IMR-90 (cell line): Measurements from ENCODE around the gene UBL5. TPM values are rescaled to one million over a fixed set of nuclear protein-coding genes. Genes with fewer than 3 reads are reported as not detected.

ENCODE experiments used
- ATAC-seq: fragments of 200-7000 bp; cut with Tn5 transposase; 2 replicates; pipeline ENCODE4 v1.9.1; 2020; ENCODE audit warnings: low read depth, mild to moderate bottlenecking, moderate library complexity
- BruUV-seq: library from RNA; stranded (reverse); fragments of 400-500 nt; replicated peaks from 2 replicates; lab custom pipeline; 2021; lab: Mats Ljungman, UMichigan
- CTCF ChIA-PET: fragments of 300-600 bp; formaldehyde crosslinking; extraction: SDS; loops from one replicate; lab custom pipeline; 2021; ENCODE audit warnings: antibody characterized with exemption; lab: Yijun Ruan, JAX
- POLR2A ChIA-PET: fragments of 300-600 bp; sonication (Branson Sonifier 250); formaldehyde crosslinking; loops from one replicate; lab custom pipeline; 2022; ENCODE audit warnings: antibody characterized with exemption; ENCODE audit not compliant: unreplicated experiment; lab: Charles Lee
- DNase-seq: peaks from one replicate; pipeline ENCODE4 v3.0.0; 2013
- H2AFZ ChIP-seq: replicated peaks from 2 replicates; pipeline ENCODE3; 2013; ENCODE audit warnings: low read length, mild to moderate bottlenecking; ENCODE audit not compliant: poor library complexity
- H2AK5ac ChIP-seq: 2 replicates; pipeline ENCODE4 v1.6.1; 2013; ENCODE audit warnings: low read depth, low read length, inconsistent platforms
- H2AK9ac ChIP-seq: replicated peaks from 2 replicates; pipeline ENCODE3; 2013; ENCODE audit warnings: mild to moderate bottlenecking, low read depth, low read length, moderate library complexity; ENCODE audit not compliant: poor library complexity
- H2BK120ac ChIP-seq: 2 replicates; pipeline ENCODE4 v1.6.1; 2013; ENCODE audit warnings: low read depth, low read length, inconsistent platforms
- H2BK15ac ChIP-seq: 3 replicates; pipeline ENCODE4 v1.6.1; 2013; ENCODE audit warnings: low read depth, low read length, inconsistent platforms
- H2BK20ac ChIP-seq: 2 replicates; pipeline ENCODE4 v1.6.1; 2013; ENCODE audit warnings: low read depth, mild to moderate bottlenecking, inconsistent platforms, low read length, moderate library complexity
- H2BK5ac ChIP-seq: 2 replicates; pipeline ENCODE4 v1.6.1; 2013; ENCODE audit warnings: mild to moderate bottlenecking, low read depth, low read length, inconsistent platforms; ENCODE audit not compliant: poor library complexity, severe bottlenecking
- H3K14ac ChIP-seq: replicated peaks from 2 replicates; pipeline ENCODE4 v1.6.1; 2013; ENCODE audit warnings: low read depth, low read length, inconsistent platforms
- H3K18ac ChIP-seq: 2 replicates; pipeline ENCODE4 v1.6.1; 2013; ENCODE audit warnings: low read depth, low read length, control low read depth
- H3K23ac ChIP-seq: 2 replicates; pipeline ENCODE4 v1.6.1; 2013; ENCODE audit warnings: low read depth, low read length, inconsistent platforms
- H3K27ac ChIP-seq: 2 replicates; pipeline ENCODE4 v1.5.1; 2013; ENCODE audit warnings: mild to moderate bottlenecking, control low read depth, low read length; ENCODE audit not compliant: insufficient read depth
- H3K27me3 ChIP-seq: 2 replicates; pipeline ENCODE4 v1.6.1; 2013; ENCODE audit warnings: low read length; ENCODE audit not compliant: control insufficient read depth, insufficient read depth
- H3K36me3 ChIP-seq: 2 replicates; pipeline ENCODE4 v1.6.1; 2013; ENCODE audit warnings: low read length, mixed read lengths; ENCODE audit not compliant: control insufficient read depth, insufficient read depth
- H3K4ac ChIP-seq: 2 replicates; pipeline ENCODE4 v1.6.1; 2013; ENCODE audit warnings: low read depth, low read length, inconsistent platforms
- H3K4me1 ChIP-seq: 2 replicates; pipeline ENCODE4 v1.6.1; 2013; ENCODE audit warnings: low read length, mixed read lengths; ENCODE audit not compliant: control insufficient read depth, insufficient read depth
- H3K4me2 ChIP-seq: 2 replicates; pipeline ENCODE4 v1.6.1; 2013; ENCODE audit warnings: low read depth, mild to moderate bottlenecking, control low read depth, low read length, moderate library complexity
- H3K4me3 ChIP-seq: 2 replicates; pipeline ENCODE4 v1.5.1; 2013; ENCODE audit warnings: low read depth, mild to moderate bottlenecking, control low read depth, low read length, moderate library complexity; ENCODE audit not compliant: insufficient read depth
- H3K56ac ChIP-seq: 2 replicates; pipeline ENCODE4 v1.6.1; 2013; ENCODE audit warnings: low read length, inconsistent platforms; ENCODE audit not compliant: insufficient read depth; ENCODE audit errors: extremely low read depth
- H3K79me1 ChIP-seq, 2 experiments: 2 replicates each; pipeline ENCODE4 v1.6.1; 2013; ENCODE audit warnings: low read length in 2 of 2, inconsistent platforms in 1 of 2, low read depth in 1 of 2
- H3K9ac ChIP-seq: 2 replicates; pipeline ENCODE4 v1.6.1; 2013; ENCODE audit warnings: low read depth, low read length, control low read depth
- H3K9me1 ChIP-seq: 2 replicates; pipeline ENCODE4 v1.6.1; 2013; ENCODE audit warnings: low read length, inconsistent platforms; ENCODE audit not compliant: insufficient read depth
- H3K9me3 ChIP-seq: 2 replicates; pipeline ENCODE4 v1.6.1; 2013; ENCODE audit warnings: low read length; ENCODE audit not compliant: control insufficient read depth, insufficient read depth
- H4K20me1 ChIP-seq: 2 replicates; pipeline ENCODE4 v1.6.1; 2013; ENCODE audit warnings: low read length, inconsistent platforms; ENCODE audit not compliant: insufficient read depth
- H4K5ac ChIP-seq: 2 replicates; pipeline ENCODE4 v1.6.1; 2013; ENCODE audit warnings: mild to moderate bottlenecking, low read depth, low read length, control low read depth
- H4K8ac ChIP-seq, 2 experiments: 2 replicates each; pipeline ENCODE4 v1.6.1; 2013; ENCODE audit warnings: low read depth in 2 of 2, low read length in 2 of 2, control low read depth in 1 of 2, inconsistent platforms in 1 of 2
- H4K91ac ChIP-seq: 2 replicates; pipeline ENCODE4 v1.6.1; 2013; ENCODE audit warnings: low read depth, low read length, inconsistent platforms; ENCODE audit not compliant: insufficient read depth
- CEBPB ChIP-seq: IDR thresholded peaks from 2 replicates; pipeline ENCODE4 v1.6.1; 2012; ENCODE audit warnings: low read depth, low read length, improper control_type of control experiment
- CHD1 ChIP-seq: IDR thresholded peaks from 2 replicates; pipeline ENCODE4 v1.6.1; 2012; ENCODE audit warnings: low read depth, low read length, improper control_type of control experiment
- MAFK ChIP-seq: IDR thresholded peaks from 2 replicates; pipeline ENCODE4 v1.6.1; 2012; ENCODE audit warnings: low read depth, low read length, improper control_type of control experiment
- MXI1 ChIP-seq: IDR thresholded peaks from 2 replicates; pipeline ENCODE4 v1.6.1; 2012; ENCODE audit warnings: low read depth, mild to moderate bottlenecking, low read length, moderate library complexity, borderline replicate concordance
- NFE2L2 ChIP-seq: fragments of 150-350 bp; IDR thresholded peaks from 2 replicates; pipeline ENCODE4 v1.6.1; 2016; ENCODE audit warnings: low read depth, mild to moderate bottlenecking, low read length
- RAD21 ChIP-seq: IDR thresholded peaks from 2 replicates; pipeline ENCODE4 v1.6.1; 2012; ENCODE audit warnings: low read length, improper control_type of control experiment
- RCOR1 ChIP-seq: IDR thresholded peaks from 2 replicates; pipeline ENCODE4 v1.6.1; 2012; ENCODE audit warnings: mild to moderate bottlenecking, low read length, improper control_type of control experiment; ENCODE audit not compliant: insufficient replicate concordance
- SMC3 ChIP-seq: fragments of 150-350 bp; IDR thresholded peaks from 2 replicates; pipeline ENCODE4 v1.6.1; 2016; ENCODE audit warnings: low read depth, mild to moderate bottlenecking, antibody characterized with exemption, low read length, moderate library complexity
- WGBS, 2 experiments: methylation state at CpG; one replicate each; pipeline versions ENCODE4 v1.1.5 to v1.1.7; 2013; ENCODE audit warnings: missing lambda C conversion rate in 2 of 2; ENCODE audit not compliant: insufficient read length in 1 of 2; ENCODE audit errors: extremely low coverage in 2 of 2; 5-methylcytosine and 5-hydroxymethylcytosine counted together
- dilution Hi-C: fragments of 300-500 bp; cut with HindIII; formaldehyde crosslinking; loops from one replicate; pipeline ENCODE4 v1.14.3; 2018; ENCODE audit warnings: low sequenced_read_pairs; ENCODE audit not compliant: unreplicated experiment
- in situ Hi-C: fragments of 300-500 bp; cut with MboI; formaldehyde crosslinking; loops from 3 replicates; pipeline ENCODE4 v1.14.3; 2019; ENCODE audit warnings: low sequenced_read_pairs, inconsistent platforms, mixed read lengths
- intact Hi-C: fragments of 100-400 bp; cut with micrococcal nuclease; formaldehyde crosslinking; loops from 2 replicates; pipeline ENCODE4 v1.10.0; 2022
- polyA plus RNA-seq, 3 experiments: library from polyadenylated mRNA; depleted of rRNA; stranded (reverse); fragments of >200 nt; gene quantifications; 2 replicates each; pipeline ENCODE4 v1.2.3, GENCODE V29; 2012; ENCODE audit warnings: low replicate concordance in 1 of 3
- total RNA-seq: library from RNA; depleted of rRNA; stranded (reverse); fragments of >200 nt; gene quantifications from 2 replicates; pipeline ENCODE4 v1.2.3, GENCODE V29; 2012
- TF ChIP-seq, protein P1 (sequence below): conservative IDR thresholded peaks from 2 replicates; pipeline ENCODE4 v1.5.1; 2012; ENCODE audit warnings: mild to moderate bottlenecking, low read depth, low read length, improper control_type of control experiment
- TF ChIP-seq, protein P2 (sequence below): fragments of 150-350 bp; IDR thresholded peaks from 2 replicates; pipeline ENCODE4 v1.6.1; 2017; ENCODE audit warnings: mild to moderate bottlenecking, antibody characterized with exemption, low read length, low read depth

UBL5 gene
- total and polyA plus RNA-seq, 2 of the 4 experiments (the other 2 are of a cell fraction) = 434 to 1,091 TPM

DNA sequence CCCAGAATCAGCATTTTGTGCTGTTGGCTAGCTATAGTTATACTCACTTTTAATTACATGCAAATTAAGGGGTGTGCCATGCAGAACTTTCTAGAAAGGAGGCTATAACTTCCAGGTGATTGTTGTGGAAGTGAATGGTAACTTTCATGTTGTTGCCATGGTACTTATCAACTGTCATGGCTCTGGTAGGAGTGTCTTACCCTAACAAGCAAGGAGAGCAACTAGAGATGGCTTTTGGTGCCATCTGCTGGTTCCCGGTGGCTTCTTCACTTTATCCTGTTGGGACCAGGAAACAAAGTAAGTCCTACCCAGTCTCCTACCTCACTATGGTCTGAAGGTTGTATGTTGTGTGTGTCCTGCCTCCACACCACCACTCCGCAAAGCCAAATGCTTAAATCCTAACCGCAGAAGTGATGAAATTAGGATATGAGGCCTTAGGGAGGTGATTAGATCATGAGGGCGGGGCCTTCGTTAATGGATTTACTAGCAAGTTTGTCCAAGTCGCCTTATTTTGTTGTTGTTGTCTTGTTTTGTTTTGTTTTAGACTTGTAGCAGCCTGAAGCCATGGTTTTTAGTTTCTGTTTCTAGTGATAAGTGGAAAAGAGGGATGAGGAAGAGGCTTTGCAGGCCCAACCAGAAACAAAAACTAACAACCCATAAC lies 31.5 kb upstream of the UBL5 start (continued):
- no peak for TF ChIP-seq CEBPB

DNA sequence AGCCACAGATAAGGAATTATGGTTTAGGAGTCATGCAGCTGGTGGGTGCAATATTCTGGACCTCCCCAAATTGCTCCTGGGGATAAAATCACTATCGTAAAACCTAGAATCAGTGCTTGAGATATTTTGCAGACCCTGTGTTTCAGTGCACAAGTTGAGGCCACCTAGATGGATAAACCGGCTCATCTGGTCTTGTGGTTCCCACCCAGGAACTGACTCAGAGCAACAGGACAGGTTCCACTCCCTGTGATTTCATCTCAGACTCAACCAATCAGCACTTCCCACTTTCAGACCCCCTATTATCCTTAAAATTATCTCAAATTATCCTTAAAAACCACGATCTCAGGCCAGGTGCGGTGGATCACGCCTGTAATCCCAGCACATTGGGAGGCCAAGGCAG lies 29.8 kb upstream of the UBL5 start:
- intact Hi-C loops = no loop called here
- DNase-seq (no peak), ATAC-seq (no peak)
- Histone ChIP-seq H3K9me1 (no peaks in the 10 kb centered on the region), H3K79me1 (no peaks in the 10 kb centered on the region), H3K4me2 (no peak overlapping the region), H3K4me1 (no peaks in the 10 kb centered on the region), H3K27me3 (no peaks in the 10 kb centered on the region), H3K18ac (no peak overlapping the region), H3K4me3 (no peak overlapping the region), H3K56ac (no peak overlapping the region), H3K9ac (no peak overlapping the region), H2AFZ (no peak overlapping the region), H3K36me3 (0 out of 2 replicates have a peak, but pooled peaks cover 2% of the 10 kb centered on the region), H2AK5ac (no peak overlapping the region), H4K91ac (no peak overlapping the region), H3K27ac (no peak overlapping the region), H2BK20ac (no peak overlapping the region), H3K23ac (no peak overlapping the region), H2BK15ac (no peak overlapping the region), H2BK5ac (no peak overlapping the region), H4K8ac (no peak overlapping the region), H3K4ac (no peak overlapping the region), H2BK120ac (no peak overlapping the region), H2AK9ac (no peak overlapping the region), H3K9me3 (no peaks in the 10 kb centered on the region), H3K14ac (no peak overlapping the region), H4K20me1 (no peaks in the 10 kb centered on the region), H4K5ac (no peak overlapping the region)
- BruUV-seq = no TSS peak
- ChIA-PET POLR2A (no interaction called here), CTCF (no interaction called here)
- dilution Hi-C loops = loop anchor here (10.0 kb wide), 1 partner anchor 173 kb away; the partner anchor contains the start of gene ZNF561
- WGBS, 2 experiments = 83 to 100% methylated on average over 1 to 2 of the region's 5 CpGs
- TF ChIP-seq RCOR1 (no peak), CHD1 (no peak), NFE2L2 (no peak), MAFK (no peak), RAD21 (no peak), MXI1 (no peak), CEBPB (no peak), SMC3 (no peak)
- TF ChIP-seq, protein P1, sequence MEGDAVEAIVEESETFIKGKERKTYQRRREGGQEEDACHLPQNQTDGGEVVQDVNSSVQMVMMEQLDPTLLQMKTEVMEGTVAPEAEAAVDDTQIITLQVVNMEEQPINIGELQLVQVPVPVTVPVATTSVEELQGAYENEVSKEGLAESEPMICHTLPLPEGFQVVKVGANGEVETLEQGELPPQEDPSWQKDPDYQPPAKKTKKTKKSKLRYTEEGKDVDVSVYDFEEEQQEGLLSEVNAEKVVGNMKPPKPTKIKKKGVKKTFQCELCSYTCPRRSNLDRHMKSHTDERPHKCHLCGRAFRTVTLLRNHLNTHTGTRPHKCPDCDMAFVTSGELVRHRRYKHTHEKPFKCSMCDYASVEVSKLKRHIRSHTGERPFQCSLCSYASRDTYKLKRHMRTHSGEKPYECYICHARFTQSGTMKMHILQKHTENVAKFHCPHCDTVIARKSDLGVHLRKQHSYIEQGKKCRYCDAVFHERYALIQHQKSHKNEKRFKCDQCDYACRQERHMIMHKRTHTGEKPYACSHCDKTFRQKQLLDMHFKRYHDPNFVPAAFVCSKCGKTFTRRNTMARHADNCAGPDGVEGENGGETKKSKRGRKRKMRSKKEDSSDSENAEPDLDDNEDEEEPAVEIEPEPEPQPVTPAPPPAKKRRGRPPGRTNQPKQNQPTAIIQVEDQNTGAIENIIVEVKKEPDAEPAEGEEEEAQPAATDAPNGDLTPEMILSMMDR = no peak
- TF ChIP-seq, protein P2, sequence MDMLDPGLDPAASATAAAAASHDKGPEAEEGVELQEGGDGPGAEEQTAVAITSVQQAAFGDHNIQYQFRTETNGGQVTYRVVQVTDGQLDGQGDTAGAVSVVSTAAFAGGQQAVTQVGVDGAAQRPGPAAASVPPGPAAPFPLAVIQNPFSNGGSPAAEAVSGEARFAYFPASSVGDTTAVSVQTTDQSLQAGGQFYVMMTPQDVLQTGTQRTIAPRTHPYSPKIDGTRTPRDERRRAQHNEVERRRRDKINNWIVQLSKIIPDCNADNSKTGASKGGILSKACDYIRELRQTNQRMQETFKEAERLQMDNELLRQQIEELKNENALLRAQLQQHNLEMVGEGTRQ = no peak
- in situ Hi-C loops = loop anchor here (10.0 kb wide), 3 partner anchors 473 to 663 kb away; partner anchors contain the start of gene ZNF559
